Measurements from ENCODE around the gene THRB.
"Not testable (repeated sequence)": the region's sequence is repeated elsewhere in the genome, so short reads cannot be mapped to it uniquely, and the experiment has no call there.

DNA sequence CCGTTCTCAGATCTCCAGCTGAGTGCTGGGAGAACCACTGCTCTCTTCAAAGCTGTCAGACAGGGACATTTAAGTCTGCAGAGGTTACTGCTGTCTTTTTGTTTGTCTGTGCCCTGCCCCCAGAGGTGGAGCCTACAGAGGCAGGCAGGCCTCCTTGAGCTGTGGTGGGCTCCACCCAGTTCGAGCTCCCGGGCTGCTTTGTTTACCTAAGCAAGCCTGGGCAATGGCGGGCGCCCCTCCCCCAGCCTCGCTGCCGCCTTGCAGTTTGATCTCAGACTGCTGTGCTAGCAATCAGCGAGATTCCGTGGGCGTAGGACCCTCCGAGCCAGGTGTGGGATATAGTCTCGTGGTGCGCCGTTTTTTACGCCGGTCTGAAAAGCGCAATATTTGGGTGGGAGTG lies 399.8 kb downstream of the THRB start:
- not testable (repeated sequence) for TF ChIP-seq EZH2 (IDR thresholded peaks at IDR 0.05); FOXP2 (optimal IDR thresholded peaks at IDR 0.05; ENCODE audit: control extremely low read depth, extremely low read length, insufficient read depth); POLR2AphosphoS5 (IDR thresholded peaks at IDR 0.05; ENCODE audit: borderline replicate concordance, low read depth, low read length)
